HCT116 (cell line): ENCODE results near the gene GPATCH2L.

Experiments
- EGR1 ChIP-seq: IDR thresholded peaks from 2 replicates; pipeline ENCODE4 v1.6.1; 2012; ENCODE audit warnings: low read depth
- EZH2 ChIP-seq: fragments of 200-600 bp; sonication (generic); IDR thresholded peaks from 2 replicates; pipeline ENCODE4 v1.6.1; 2017; ENCODE audit warnings: antibody characterized with exemption, mixed run types
- FOSL1 ChIP-seq: IDR thresholded peaks from 2 replicates; pipeline ENCODE4 v1.6.1; 2012; ENCODE audit warnings: low read depth
- RAD21 ChIP-seq: IDR thresholded peaks from 2 replicates; pipeline ENCODE4 v1.6.1; 2012; ENCODE audit warnings: low read depth, mild to moderate bottlenecking
- SIN3A ChIP-seq: IDR thresholded peaks from 2 replicates; pipeline ENCODE4 v1.6.1; 2012; ENCODE audit warnings: low read depth
- YY1 ChIP-seq: IDR thresholded peaks from 2 replicates; pipeline ENCODE4 v1.6.1; 2011; ENCODE audit warnings: low read length, low read depth, moderate library complexity, mild to moderate bottlenecking; ENCODE audit not compliant: insufficient replicate concordance; ENCODE audit errors: extremely low read depth
- ZFX ChIP-seq: fragments of 450-650 bp; IDR thresholded peaks from 2 replicates; pipeline ENCODE4 v1.6.1; 2017
- ZNF274 ChIP-seq: fragments of 200-500 bp; sonication (Bioruptor generic); IDR thresholded peaks from 2 replicates; pipeline ENCODE4 v1.6.1; 2014; ENCODE audit warnings: mild to moderate bottlenecking, low read depth, low read length, inconsistent platforms
- TF ChIP-seq, protein P1 (sequence below), 3 experiments: fragments of 200-600 bp in 1 of 3; sonication (generic) in 1 of 3; IDR thresholded peaks in 2 of 3; conservative IDR thresholded peaks in 1 of 3; 2 replicates each; pipeline ENCODE4 v1.5.1; 2012 to 2017; ENCODE audit warnings: low read depth in 2 of 3, low read length in 2 of 3, antibody characterized with exemption in 1 of 3, borderline replicate concordance in 1 of 3, control low read depth in 1 of 3, mild to moderate bottlenecking in 1 of 3, mixed read lengths in 1 of 3, mixed run types in 1 of 3, moderate library complexity in 1 of 3; ENCODE audit not compliant: insufficient read depth in 1 of 3
- TF ChIP-seq, protein P2 (sequence below): IDR thresholded peaks from 2 replicates; pipeline ENCODE4 v1.6.1; 2012
- TF ChIP-seq, protein P3 (sequence below): IDR thresholded peaks from 2 replicates; pipeline ENCODE4 v1.6.1; 2012; ENCODE audit warnings: low read depth

DNA sequence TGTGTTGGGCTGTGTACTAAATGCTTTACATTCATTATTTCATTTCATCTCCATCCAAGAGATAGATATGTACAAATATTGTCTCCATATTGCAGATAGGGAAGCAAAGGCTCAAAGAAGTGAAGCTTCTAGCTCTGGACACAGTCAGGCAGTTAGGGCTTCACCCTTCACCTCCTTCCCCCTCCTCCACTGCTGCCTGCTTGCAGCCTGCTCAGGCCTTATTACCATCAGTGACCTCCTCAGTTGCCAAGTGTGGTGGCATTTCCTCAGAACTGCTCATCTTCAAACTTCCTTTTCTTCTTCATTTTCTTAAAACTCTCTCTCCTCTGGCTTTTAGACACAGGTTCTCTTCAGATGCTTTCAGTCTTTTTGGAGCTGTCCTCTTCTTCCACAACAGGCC lies 4.7 kb upstream of the GPATCH2L start:
- TF ChIP-seq, protein P1, sequence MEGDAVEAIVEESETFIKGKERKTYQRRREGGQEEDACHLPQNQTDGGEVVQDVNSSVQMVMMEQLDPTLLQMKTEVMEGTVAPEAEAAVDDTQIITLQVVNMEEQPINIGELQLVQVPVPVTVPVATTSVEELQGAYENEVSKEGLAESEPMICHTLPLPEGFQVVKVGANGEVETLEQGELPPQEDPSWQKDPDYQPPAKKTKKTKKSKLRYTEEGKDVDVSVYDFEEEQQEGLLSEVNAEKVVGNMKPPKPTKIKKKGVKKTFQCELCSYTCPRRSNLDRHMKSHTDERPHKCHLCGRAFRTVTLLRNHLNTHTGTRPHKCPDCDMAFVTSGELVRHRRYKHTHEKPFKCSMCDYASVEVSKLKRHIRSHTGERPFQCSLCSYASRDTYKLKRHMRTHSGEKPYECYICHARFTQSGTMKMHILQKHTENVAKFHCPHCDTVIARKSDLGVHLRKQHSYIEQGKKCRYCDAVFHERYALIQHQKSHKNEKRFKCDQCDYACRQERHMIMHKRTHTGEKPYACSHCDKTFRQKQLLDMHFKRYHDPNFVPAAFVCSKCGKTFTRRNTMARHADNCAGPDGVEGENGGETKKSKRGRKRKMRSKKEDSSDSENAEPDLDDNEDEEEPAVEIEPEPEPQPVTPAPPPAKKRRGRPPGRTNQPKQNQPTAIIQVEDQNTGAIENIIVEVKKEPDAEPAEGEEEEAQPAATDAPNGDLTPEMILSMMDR (IDR thresholded peaks at IDR 0.05 in 2 of 3, conservative IDR thresholded peaks at IDR 0.05 in 1 of 3; ENCODE audit: borderline replicate concordance in 1 of 3, insufficient read depth in 1 of 3, low read depth in 2 of 3, low read length in 2 of 3), result no peak
- no peak for TF ChIP-seq SIN3A
- no peak for TF ChIP-seq YY1
- no peak for TF ChIP-seq FOSL1
- TF ChIP-seq EZH2, result no peak
- TF ChIP-seq, protein P2, sequence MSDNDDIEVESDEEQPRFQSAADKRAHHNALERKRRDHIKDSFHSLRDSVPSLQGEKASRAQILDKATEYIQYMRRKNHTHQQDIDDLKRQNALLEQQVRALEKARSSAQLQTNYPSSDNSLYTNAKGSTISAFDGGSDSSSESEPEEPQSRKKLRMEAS, result no peak
- no peak for TF ChIP-seq EGR1
- no peak for TF ChIP-seq RAD21
- TF ChIP-seq ZNF274, result no peak
- TF ChIP-seq ZFX, result no peak
- TF ChIP-seq, protein P3, sequence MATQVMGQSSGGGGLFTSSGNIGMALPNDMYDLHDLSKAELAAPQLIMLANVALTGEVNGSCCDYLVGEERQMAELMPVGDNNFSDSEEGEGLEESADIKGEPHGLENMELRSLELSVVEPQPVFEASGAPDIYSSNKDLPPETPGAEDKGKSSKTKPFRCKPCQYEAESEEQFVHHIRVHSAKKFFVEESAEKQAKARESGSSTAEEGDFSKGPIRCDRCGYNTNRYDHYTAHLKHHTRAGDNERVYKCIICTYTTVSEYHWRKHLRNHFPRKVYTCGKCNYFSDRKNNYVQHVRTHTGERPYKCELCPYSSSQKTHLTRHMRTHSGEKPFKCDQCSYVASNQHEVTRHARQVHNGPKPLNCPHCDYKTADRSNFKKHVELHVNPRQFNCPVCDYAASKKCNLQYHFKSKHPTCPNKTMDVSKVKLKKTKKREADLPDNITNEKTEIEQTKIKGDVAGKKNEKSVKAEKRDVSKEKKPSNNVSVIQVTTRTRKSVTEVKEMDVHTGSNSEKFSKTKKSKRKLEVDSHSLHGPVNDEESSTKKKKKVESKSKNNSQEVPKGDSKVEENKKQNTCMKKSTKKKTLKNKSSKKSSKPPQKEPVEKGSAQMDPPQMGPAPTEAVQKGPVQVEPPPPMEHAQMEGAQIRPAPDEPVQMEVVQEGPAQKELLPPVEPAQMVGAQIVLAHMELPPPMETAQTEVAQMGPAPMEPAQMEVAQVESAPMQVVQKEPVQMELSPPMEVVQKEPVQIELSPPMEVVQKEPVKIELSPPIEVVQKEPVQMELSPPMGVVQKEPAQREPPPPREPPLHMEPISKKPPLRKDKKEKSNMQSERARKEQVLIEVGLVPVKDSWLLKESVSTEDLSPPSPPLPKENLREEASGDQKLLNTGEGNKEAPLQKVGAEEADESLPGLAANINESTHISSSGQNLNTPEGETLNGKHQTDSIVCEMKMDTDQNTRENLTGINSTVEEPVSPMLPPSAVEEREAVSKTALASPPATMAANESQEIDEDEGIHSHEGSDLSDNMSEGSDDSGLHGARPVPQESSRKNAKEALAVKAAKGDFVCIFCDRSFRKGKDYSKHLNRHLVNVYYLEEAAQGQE, result no peak
